Measurements from ENCODE around the gene MTCL1. TPM values are rescaled to one million over a fixed set of nuclear protein-coding genes. Genes with fewer than 3 reads are reported as not detected.

The MTCL1 gene
- total and polyA plus RNA-seq, 4 donors, result 0.65 to 5.4 (median 1.4) TPM

- Histone ChIP-seq H3K9me3 (ENCODE audit: control insufficient read depth in 4 of 4, low read length in 3 of 4) (no peaks in the 10 kb centered on the region), H3K4me1 (ENCODE audit: control insufficient read depth in 4 of 4, insufficient read depth in 4 of 4, low read length in 3 of 4) (no peaks in the 10 kb centered on the region), H3K27ac (ENCODE audit: low read depth in 1 of 2, low read length in 2 of 2) (no peak overlapping the region), H3K9ac (ENCODE audit: low read depth in 1 of 2, low read length in 2 of 2) (no peak overlapping the region), H3K36me3 (ENCODE audit: control insufficient read depth in 4 of 4, insufficient read depth in 3 of 4, low read depth in 1 of 4, low read length in 3 of 4) (no peaks in the 10 kb centered on the region), H3K27me3 (ENCODE audit: control insufficient read depth in 4 of 4, insufficient read depth in 4 of 4, low read length in 3 of 4) (no peaks in the 10 kb centered on the region), H3K4me3 (ENCODE audit: low read depth in 1 of 3, low read length in 3 of 3) (no peak overlapping the region)
- 86% methylated on average over 7 of the region's 7 CpGs for WGBS
- DNase-seq (ENCODE audit: low spot score), result no peak
- TF ChIP-seq REST (IDR thresholded peaks at IDR 0.05) (no peak), FOXA1 (IDR thresholded peaks at IDR 0.05) (no peak), NR2F2 (IDR thresholded peaks at IDR 0.05) (no peak), ATF3 (IDR thresholded peaks at IDR 0.05) (no peak), HNF4A (conservative IDR thresholded peaks at IDR 0.05) (no peak), SP1 (IDR thresholded peaks at IDR 0.05) (no peak), MAX (IDR thresholded peaks at IDR 0.05) (no peak)
Observed at GRCh38 chr18:8845506-8845905, 140.2 kb downstream of the MTCL1 start.

GRCh38 chr18:8847066-8847755, 141.9 kb downstream of the MTCL1 start:
- 85% methylated on average over 6 of the region's 6 CpGs for WGBS
- Histone ChIP-seq H3K4me3 (ENCODE audit: low read depth in 1 of 3, low read length in 3 of 3) (no peak overlapping the region), H3K9me3 (ENCODE audit: control insufficient read depth in 4 of 4, low read length in 3 of 4) (no peaks in the 10 kb centered on the region), H3K4me1 (ENCODE audit: control insufficient read depth in 4 of 4, insufficient read depth in 4 of 4, low read length in 3 of 4) (no peaks in the 10 kb centered on the region), H3K27ac (ENCODE audit: low read depth in 1 of 2, low read length in 2 of 2) (no peak overlapping the region), H3K27me3 (ENCODE audit: control insufficient read depth in 4 of 4, insufficient read depth in 4 of 4, low read length in 3 of 4) (no peaks in the 10 kb centered on the region), H3K36me3 (ENCODE audit: control insufficient read depth in 4 of 4, insufficient read depth in 3 of 4, low read depth in 1 of 4, low read length in 3 of 4) (no peaks in the 10 kb centered on the region), H3K9ac (ENCODE audit: low read depth in 1 of 2, low read length in 2 of 2) (no peak overlapping the region)
- DNase-seq (ENCODE audit: low spot score), result no peak
- no peak for TF ChIP-seq JUND (IDR thresholded peaks at IDR 0.05)
- TF ChIP-seq MAX (IDR thresholded peaks at IDR 0.05), result no peak
- no peak for TF ChIP-seq HNF4G (IDR thresholded peaks at IDR 0.05)
- TF ChIP-seq EGR1 (IDR thresholded peaks at IDR 0.05; ENCODE audit: low read depth in 2 of 2), result no peak
- no peak for TF ChIP-seq RAD21 (IDR thresholded peaks at IDR 0.05)
- no peak for TF ChIP-seq CTCF (IDR thresholded peaks at IDR 0.05; ENCODE audit: low read depth, low read length, missing input control)
- TF ChIP-seq TAF1 (conservative IDR thresholded peaks at IDR 0.05), result no peak
- no peak for TF ChIP-seq FOXA2 (IDR thresholded peaks at IDR 0.05)
